ENCODE data around the gene BBOF1. TPM values are rescaled to one million over a fixed set of nuclear protein-coding genes. Genes with fewer than 3 reads are reported as not detected.
"Not testable (repeated sequence)": the region's sequence is repeated elsewhere in the genome, so short reads cannot be mapped to it uniquely, and the experiment has no call there.

BBOF1 gene
- polyA plus RNA-seq (2012; ENCODE audit: insufficient read depth, insufficient read length) = 7.6 TPM

- peak; percentile 65 for DNase-seq (ENCODE audit: low read depth, low spot score)
- H3K4me3 ChIP-seq (ENCODE audit: low read length) = peak within 1 kb of the TSS; percentile 93
Measured at GRCh38 chr14:74018586-74019407, at the start of gene BBOF1, which contains the start of gene ENTPD5. BBOF1 (plus strand) TSS chr14:74019349; CDS start chr14:74019479, 130 bp downstream. ENTPD5 (minus strand) TSS chr14:74019288; CDS start chr14:73988102, 31,186 bp downstream.

- DNase-seq (ENCODE audit: low read depth, low spot score) = no peak
- no peak overlapping the region for H3K4me3 ChIP-seq (ENCODE audit: low read length)
Measured at GRCh38 chr14:73973497-73973896, 45.7 kb upstream of the BBOF1 start.

GRCh38 chr14:73976125-73976524, 43.0 kb upstream of the BBOF1 start:
- no peak for DNase-seq (ENCODE audit: low read depth, low spot score)
- H3K4me3 ChIP-seq (ENCODE audit: low read length) = no peak overlapping the region

- no peak overlapping the region for H3K4me3 ChIP-seq (ENCODE audit: low read length)
- no peak for DNase-seq (ENCODE audit: low read depth, low spot score)
Measured at GRCh38 chr14:73977896-73978295, 41.3 kb upstream of the BBOF1 start.

- H3K4me3 ChIP-seq (ENCODE audit: low read length) = no peak overlapping the region
- no peak for DNase-seq (ENCODE audit: low read depth, low spot score)
Measured at GRCh38 chr14:73988065-73988464, 31.1 kb upstream of the BBOF1 start.

- DNase-seq (ENCODE audit: low read depth, low spot score); H3K4me3 ChIP-seq (ENCODE audit: low read length): not testable (repeated sequence)
Measured at GRCh38 chr14:73988656-73989055, 30.5 kb upstream of the BBOF1 start.

GRCh38 chr14:73991092-73991491, 28.1 kb upstream of the BBOF1 start:
- H3K4me3 ChIP-seq (ENCODE audit: low read length) = no peak overlapping the region
- no peak for DNase-seq (ENCODE audit: low read depth, low spot score)

- not testable (repeated sequence) for DNase-seq (ENCODE audit: low read depth, low spot score); H3K4me3 ChIP-seq (ENCODE audit: low read length)
Measured at GRCh38 chr14:73994926-73995325, 24.2 kb upstream of the BBOF1 start.

GRCh38 chr14:73995977-73996378, 23.2 kb upstream of the BBOF1 start:
- no peak for DNase-seq (ENCODE audit: low read depth, low spot score)
- no peak overlapping the region for H3K4me3 ChIP-seq (ENCODE audit: low read length)

GRCh38 chr14:73996731-73997107, 22.4 kb upstream of the BBOF1 start:
- no peak for DNase-seq (ENCODE audit: low read depth, low spot score)
- H3K4me3 ChIP-seq (ENCODE audit: low read length) = no peak overlapping the region

GRCh38 chr14:73997108-73997943, 21.8 kb upstream of the BBOF1 start:
- no peak for DNase-seq (ENCODE audit: low read depth, low spot score)
- no peak overlapping the region for H3K4me3 ChIP-seq (ENCODE audit: low read length)

GRCh38 chr14:73997944-73998447, 21.2 kb upstream of the BBOF1 start:
- no peak for DNase-seq (ENCODE audit: low read depth, low spot score)
- H3K4me3 ChIP-seq (ENCODE audit: low read length) = no peak overlapping the region

- no peak for DNase-seq (ENCODE audit: low read depth, low spot score)
- H3K4me3 ChIP-seq (ENCODE audit: low read length) = no peak overlapping the region
Measured at GRCh38 chr14:73998726-73999125, 20.4 kb upstream of the BBOF1 start.

- H3K4me3 ChIP-seq (ENCODE audit: low read length); DNase-seq (ENCODE audit: low read depth, low spot score): not testable (repeated sequence)
Measured at GRCh38 chr14:74005664-74006063, 13.5 kb upstream of the BBOF1 start.

- DNase-seq (ENCODE audit: low read depth, low spot score) = no peak
- H3K4me3 ChIP-seq (ENCODE audit: low read length) = no peak overlapping the region
Measured at GRCh38 chr14:74008843-74009499, 10.2 kb upstream of the BBOF1 start.

GRCh38 chr14:74014299-74014698, 4.8 kb upstream of the BBOF1 start:
- no peak overlapping the region for H3K4me3 ChIP-seq (ENCODE audit: low read length)
- no peak for DNase-seq (ENCODE audit: low read depth, low spot score)

GRCh38 chr14:74015176-74015575, 4.0 kb upstream of the BBOF1 start:
- DNase-seq (ENCODE audit: low read depth, low spot score) = no peak
- H3K4me3 ChIP-seq (ENCODE audit: low read length) = no peak overlapping the region

- no peak for DNase-seq (ENCODE audit: low read depth, low spot score)
Measured at GRCh38 chr14:74015963-74016362, 3.2 kb upstream of the BBOF1 start.

GRCh38 chr14:74018174-74018585, 969 bp upstream of the BBOF1 start:
- no peak for DNase-seq (ENCODE audit: low read depth, low spot score)
- peak overlapping the region; percentile 93 for H3K4me3 ChIP-seq (ENCODE audit: low read length)

More at GRCh38 chr14:74015963-74016362, 3.2 kb upstream of the BBOF1 start:
- no peak overlapping the region for H3K4me3 ChIP-seq (ENCODE audit: low read length)
